SK-N-SH (cell line): ENCODE data around the gene KRTAP9-1. TPM values are rescaled to one million over a fixed set of nuclear protein-coding genes. Genes with fewer than 3 reads are reported as not detected.

Source experiments
- CTCF ChIA-PET: fragments of 300-600, 350-600 bp; formaldehyde crosslinking; extraction: SDS; loops from one replicate; lab custom pipeline; 2021; lab: Yijun Ruan, JAX
- POLR2A ChIA-PET: fragments of 350-600 bp; sonication (Branson Sonifier 250); formaldehyde crosslinking; extraction: SDS; loops from one replicate; lab custom pipeline; 2020; ENCODE audit warnings: antibody characterized with exemption, inconsistent platforms; lab: Yijun Ruan, JAX
- DNase-seq: peaks from one replicate; pipeline ENCODE4 v3.0.0; 2012
- H2AFZ ChIP-seq: fragments of 200-600 bp; sonication (generic); 2 replicates; pipeline ENCODE4 v1.8.1; 2016; ENCODE audit warnings: antibody characterized with exemption, mild to moderate bottlenecking, low read depth
- H3F3A ChIP-seq: fragments of 200-600 bp; sonication (generic); replicated peaks from 2 replicates; pipeline ENCODE3; 2016; ENCODE audit warnings: antibody characterized with exemption, mild to moderate bottlenecking; ENCODE audit not compliant: insufficient read depth
- H3K27ac ChIP-seq, 2 experiments: fragments of 200-500 bp in 1 of 2; fragments of 200-600 bp in 1 of 2; sonication (Bioruptor generic) in 1 of 2; sonication (generic), shearing (Covaris generic) in 1 of 2; 2 replicates each; pipeline versions ENCODE4 v1.5.1 to v1.6.1; 2014 to 2016; ENCODE audit warnings: low read depth in 2 of 2, inconsistent platforms in 1 of 2, low read length in 1 of 2, mild to moderate bottlenecking in 1 of 2, mixed read lengths in 1 of 2
- H3K27me3 ChIP-seq: fragments of 200-600 bp; sonication (generic), shearing (Covaris generic); 2 replicates; pipeline ENCODE4 v1.6.1; 2016; ENCODE audit warnings: mixed run types; ENCODE audit not compliant: insufficient read depth
- H3K36me3 ChIP-seq, 2 experiments: fragments of 200-500 bp in 1 of 2; fragments of 200-600 bp in 1 of 2; sonication (Bioruptor generic) in 1 of 2; sonication (generic) in 1 of 2; replicated peaks in 1 of 2; 2 replicates each; pipeline versions ENCODE3 to v1.5.1; 2014 to 2016; ENCODE audit warnings: low read length in 1 of 2, mild to moderate bottlenecking in 1 of 2; ENCODE audit not compliant: insufficient read depth in 2 of 2, control insufficient read depth in 1 of 2
- H3K4me1 ChIP-seq, 2 experiments: fragments of 200-500 bp in 1 of 2; fragments of 200-600 bp in 1 of 2; sonication (Bioruptor generic) in 1 of 2; sonication (generic), shearing (Covaris generic) in 1 of 2; 2 replicates each; pipeline versions ENCODE4 v1.5.1 to v1.6.1; 2014 to 2016; ENCODE audit warnings: low read depth in 1 of 2, low read length in 1 of 2, mixed run types in 1 of 2; ENCODE audit not compliant: insufficient read depth in 2 of 2, control insufficient read depth in 1 of 2
- H3K4me2 ChIP-seq: fragments of 200-600 bp; sonication (generic), shearing (Covaris generic); 2 replicates; pipeline ENCODE4 v1.6.1; 2017; ENCODE audit warnings: mixed run types
- H3K4me3 ChIP-seq, 2 experiments: fragments of 200-500 bp in 1 of 2; fragments of 200-600 bp in 1 of 2; sonication (Bioruptor generic) in 1 of 2; sonication (generic), shearing (Covaris generic) in 1 of 2; 2 replicates each; pipeline versions ENCODE4 v1.5.1 to v1.8.1; 2014 to 2016; ENCODE audit warnings: low read depth in 2 of 2, inconsistent platforms in 1 of 2, low read length in 1 of 2, mild to moderate bottlenecking in 1 of 2, mixed read lengths in 1 of 2, moderate library complexity in 1 of 2
- H3K79me2 ChIP-seq: fragments of 200-600 bp; sonication (generic); 2 replicates; pipeline ENCODE4 v1.8.1; 2017; ENCODE audit warnings: mild to moderate bottlenecking; ENCODE audit not compliant: insufficient read depth
- H3K9ac ChIP-seq: fragments of 200-600 bp; sonication (generic); 2 replicates; pipeline ENCODE4 v1.6.1; 2017; ENCODE audit warnings: mixed run types
- H3K9me2 ChIP-seq: fragments of 200-600 bp; sonication (generic); 2 replicates; pipeline ENCODE4 v1.6.1; 2017; ENCODE audit warnings: mixed run types
- H3K9me3 ChIP-seq: fragments of 200-600 bp; sonication (generic); 2 replicates; pipeline ENCODE4 v1.6.1; 2017; ENCODE audit warnings: mixed run types, mild to moderate bottlenecking, moderate library complexity
- H4K20me1 ChIP-seq: fragments of 200-600 bp; sonication (generic); 2 replicates; pipeline ENCODE4 v1.6.1; 2017; ENCODE audit warnings: mild to moderate bottlenecking, mixed run types; ENCODE audit not compliant: insufficient read depth
- CHD2 ChIP-seq: fragments of 150-350 bp; IDR thresholded peaks from 2 replicates; pipeline ENCODE4 v1.6.1; 2018; ENCODE audit warnings: low read length; ENCODE audit not compliant: partially characterized antibody
- EP300 ChIP-seq, 2 experiments: IDR thresholded peaks; 2 replicates each; pipeline versions ENCODE4 v1.4.0 to v1.6.1; 2012; ENCODE audit warnings: borderline replicate concordance in 1 of 2, low read depth in 1 of 2, low read length in 1 of 2
- EZH2phosphoT487 ChIP-seq: fragments of 200-600 bp; sonication (generic); IDR thresholded peaks from 2 replicates; pipeline ENCODE4 v1.6.1; 2017; ENCODE audit warnings: low read depth, mixed run types, mild to moderate bottlenecking, antibody characterized with exemption, moderate library complexity, borderline replicate concordance
- GABPA ChIP-seq: IDR thresholded peaks from 2 replicates; pipeline ENCODE4 v1.4.0; 2012; ENCODE audit warnings: low read depth, mild to moderate bottlenecking
- GATA2 ChIP-seq: sonication (generic); formaldehyde crosslinking; IDR thresholded peaks from 2 replicates; pipeline ENCODE4 v1.5.0; 2020; ENCODE audit warnings: mild to moderate bottlenecking, missing genetic modification reagents
- MAX ChIP-seq: IDR thresholded peaks from 2 replicates; pipeline ENCODE4 v1.4.0; 2012; ENCODE audit warnings: low read depth
- MEF2A ChIP-seq: IDR thresholded peaks from 2 replicates; pipeline ENCODE4 v1.4.0; 2012; ENCODE audit warnings: low read depth, borderline replicate concordance
- MXI1 ChIP-seq: IDR thresholded peaks from 2 replicates; pipeline ENCODE4 v1.6.1; 2012; ENCODE audit warnings: mild to moderate bottlenecking, low read depth, low read length, improper control_type of control experiment
- NFIC ChIP-seq: IDR thresholded peaks from 2 replicates; pipeline ENCODE4 v1.4.0; 2012; ENCODE audit warnings: borderline replicate concordance
- NRF1 ChIP-seq: IDR thresholded peaks from 2 replicates; pipeline ENCODE4 v1.6.1; 2012; ENCODE audit warnings: low read depth, mild to moderate bottlenecking, low read length
- PBX3 ChIP-seq: IDR thresholded peaks from 2 replicates; pipeline ENCODE4; 2012
- RAD21 ChIP-seq: IDR thresholded peaks from 2 replicates; pipeline ENCODE4 v1.6.1; 2012; ENCODE audit warnings: mild to moderate bottlenecking, low read length
- RCOR1 ChIP-seq: fragments of 150-350 bp; IDR thresholded peaks from 2 replicates; pipeline ENCODE4 v1.6.1; 2017; ENCODE audit warnings: antibody characterized with exemption, low read length
- RXRA ChIP-seq: IDR thresholded peaks from 2 replicates; pipeline ENCODE4 v1.4.0; 2012; ENCODE audit warnings: low read depth, mild to moderate bottlenecking, borderline replicate concordance
- SIN3A ChIP-seq: IDR thresholded peaks from 2 replicates; pipeline ENCODE4 v1.6.1; 2012; ENCODE audit warnings: low read depth, mild to moderate bottlenecking, low read length, moderate library complexity, borderline replicate concordance
- SMC3 ChIP-seq: IDR thresholded peaks from 2 replicates; pipeline ENCODE4 v1.6.1; 2012; ENCODE audit warnings: low read depth, low read length, improper control_type of control experiment
- TAF1 ChIP-seq: IDR thresholded peaks from 2 replicates; pipeline ENCODE4 v1.6.1; 2012; ENCODE audit warnings: low read depth, mild to moderate bottlenecking, low read length, moderate library complexity, borderline replicate concordance
- TCF12 ChIP-seq: IDR thresholded peaks from 2 replicates; pipeline ENCODE4 v1.4.0; 2012
- TEAD4 ChIP-seq: IDR thresholded peaks from 2 replicates; pipeline ENCODE4 v1.4.0; 2012; ENCODE audit warnings: mild to moderate bottlenecking, borderline replicate concordance; ENCODE audit not compliant: insufficient read depth
- USF1 ChIP-seq: IDR thresholded peaks from 2 replicates; pipeline ENCODE4 v1.4.0; 2012; ENCODE audit warnings: low read depth, borderline replicate concordance
- YY1 ChIP-seq: IDR thresholded peaks from 2 replicates; pipeline ENCODE4 v1.4.0; 2012; ENCODE audit warnings: low read depth, mild to moderate bottlenecking
- WGBS: methylation state at CpG from one replicate; pipeline ENCODE4 v1.1.6; 2017; ENCODE audit warnings: low lambda C conversion rate; 5-methylcytosine and 5-hydroxymethylcytosine counted together
- polyA plus RNA-seq, 3 experiments: library from polyadenylated mRNA; depleted of rRNA; stranded (reverse); fragments of >200 nt; gene quantifications; 2 replicates each; pipeline ENCODE4 v1.2.3, GENCODE V29; 2012
- TF ChIP-seq, protein P1 (sequence below): fragments of 200-600 bp; sonication (generic); IDR thresholded peaks from 2 replicates; pipeline ENCODE4 v1.6.1; 2017; ENCODE audit warnings: antibody characterized with exemption, mild to moderate bottlenecking, moderate library complexity
- TF ChIP-seq, protein P2 (sequence below): fragments of 150-350 bp; IDR thresholded peaks from 2 replicates; pipeline ENCODE4 v1.6.1; 2017; ENCODE audit warnings: antibody characterized with exemption, low read length, low read depth, borderline replicate concordance

KRTAP9-1 gene
- polyA plus RNA-seq, 1 of the 3 experiments (the other 2 are of a cell fraction), result not detected

DNA sequence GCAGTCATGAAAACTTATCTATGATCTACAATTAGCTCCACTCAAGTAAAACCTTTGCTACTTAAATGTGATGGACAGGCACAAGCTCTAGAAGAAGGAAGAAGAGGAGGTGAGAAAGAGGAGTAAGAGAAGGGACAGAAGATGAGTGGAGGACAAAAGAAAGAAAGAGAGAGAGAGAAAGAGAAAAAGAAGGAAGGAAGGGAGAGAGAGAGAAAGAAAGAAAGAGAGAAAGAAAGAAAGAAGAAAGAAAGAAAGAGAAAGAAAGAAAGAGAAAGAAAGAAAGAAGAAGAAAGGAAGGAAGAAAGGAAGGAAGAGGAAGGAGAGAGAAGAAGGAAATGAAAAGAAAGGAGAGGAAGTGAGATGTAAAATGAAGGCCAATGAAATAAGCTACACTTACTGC is 40.4 kb downstream of the KRTAP9-1 start:
- CTCF ChIA-PET, result no interaction called here
- DNase-seq, result no peak
- Histone ChIP-seq H3K4me3 (no peak overlapping the region), H4K20me1 (no peaks in the 10 kb centered on the region), H3F3A (no peaks in the 10 kb centered on the region), H3K9me3 (no peaks in the 10 kb centered on the region), H3K4me2 (no peak overlapping the region), H3K79me2 (no peaks in the 10 kb centered on the region), H2AFZ (no peak overlapping the region), H3K9me2 (no peaks in the 10 kb centered on the region), H3K36me3 (no peaks in the 10 kb centered on the region), H3K4me1 (no peaks in the 10 kb centered on the region), H3K27me3 (peaks cover 42% of the 10 kb centered on the region; the same call in 1 of the 2 replicates), H3K9ac (no peak overlapping the region), H3K27ac (no peak overlapping the region)
- POLR2A ChIA-PET, result no interaction called here
- TF ChIP-seq TAF1, result no peak
- TF ChIP-seq RAD21, result no peak
- TF ChIP-seq CHD2, result no peak
- no peak for TF ChIP-seq EZH2phosphoT487
- no peak for TF ChIP-seq SMC3
- no peak for TF ChIP-seq USF1
- no peak for TF ChIP-seq EP300 (IDR thresholded peaks at IDR 0.05; ENCODE audit: borderline replicate concordance in 1 of 2, low read depth in 1 of 2, low read length in 1 of 2)
- no peak for TF ChIP-seq SIN3A
- TF ChIP-seq, protein P1, sequence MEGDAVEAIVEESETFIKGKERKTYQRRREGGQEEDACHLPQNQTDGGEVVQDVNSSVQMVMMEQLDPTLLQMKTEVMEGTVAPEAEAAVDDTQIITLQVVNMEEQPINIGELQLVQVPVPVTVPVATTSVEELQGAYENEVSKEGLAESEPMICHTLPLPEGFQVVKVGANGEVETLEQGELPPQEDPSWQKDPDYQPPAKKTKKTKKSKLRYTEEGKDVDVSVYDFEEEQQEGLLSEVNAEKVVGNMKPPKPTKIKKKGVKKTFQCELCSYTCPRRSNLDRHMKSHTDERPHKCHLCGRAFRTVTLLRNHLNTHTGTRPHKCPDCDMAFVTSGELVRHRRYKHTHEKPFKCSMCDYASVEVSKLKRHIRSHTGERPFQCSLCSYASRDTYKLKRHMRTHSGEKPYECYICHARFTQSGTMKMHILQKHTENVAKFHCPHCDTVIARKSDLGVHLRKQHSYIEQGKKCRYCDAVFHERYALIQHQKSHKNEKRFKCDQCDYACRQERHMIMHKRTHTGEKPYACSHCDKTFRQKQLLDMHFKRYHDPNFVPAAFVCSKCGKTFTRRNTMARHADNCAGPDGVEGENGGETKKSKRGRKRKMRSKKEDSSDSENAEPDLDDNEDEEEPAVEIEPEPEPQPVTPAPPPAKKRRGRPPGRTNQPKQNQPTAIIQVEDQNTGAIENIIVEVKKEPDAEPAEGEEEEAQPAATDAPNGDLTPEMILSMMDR, result no peak
- TF ChIP-seq MEF2A, result no peak
- TF ChIP-seq TCF12, result no peak
- no peak for TF ChIP-seq RXRA
- TF ChIP-seq TEAD4, result no peak
- TF ChIP-seq NFIC, result no peak
- TF ChIP-seq YY1, result no peak
- TF ChIP-seq, protein P2, sequence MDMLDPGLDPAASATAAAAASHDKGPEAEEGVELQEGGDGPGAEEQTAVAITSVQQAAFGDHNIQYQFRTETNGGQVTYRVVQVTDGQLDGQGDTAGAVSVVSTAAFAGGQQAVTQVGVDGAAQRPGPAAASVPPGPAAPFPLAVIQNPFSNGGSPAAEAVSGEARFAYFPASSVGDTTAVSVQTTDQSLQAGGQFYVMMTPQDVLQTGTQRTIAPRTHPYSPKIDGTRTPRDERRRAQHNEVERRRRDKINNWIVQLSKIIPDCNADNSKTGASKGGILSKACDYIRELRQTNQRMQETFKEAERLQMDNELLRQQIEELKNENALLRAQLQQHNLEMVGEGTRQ, result no peak

GRCh38 chr17:41231731-41232130 is 42.0 kb downstream of the KRTAP9-1 start:
- POLR2A ChIA-PET, result no interaction called here
- DNase-seq, result no peak
- H3K4me2 ChIP-seq, result no peak overlapping the region
- 16% methylated on average over 6 of the region's 6 CpGs for WGBS
- H3K9ac ChIP-seq, result no peak overlapping the region
- H3F3A ChIP-seq, result no peaks in the 10 kb centered on the region
- no peak overlapping the region for H3K27ac ChIP-seq
- H3K79me2 ChIP-seq, result no peaks in the 10 kb centered on the region
- H3K9me3 ChIP-seq, result no peaks in the 10 kb centered on the region
- no peak overlapping the region for H2AFZ ChIP-seq
- no peak overlapping the region for H3K4me3 ChIP-seq
- TF ChIP-seq NFIC (no peak), GABPA (no peak), TAF1 (no peak), USF1 (no peak), RXRA (no peak), MXI1 (no peak), NRF1 (no peak), CHD2 (no peak), MAX (no peak), RCOR1 (no peak), TCF12 (no peak), PBX3 (no peak), GATA2 (CRISPR knock-in tag) (no peak), MEF2A (no peak), EP300 (IDR thresholded peaks at IDR 0.05; ENCODE audit: borderline replicate concordance in 1 of 2, low read depth in 1 of 2, low read length in 1 of 2) (no peak), EZH2phosphoT487 (no peak), YY1 (no peak)
- TF ChIP-seq, all 33 proteins: peak for 0
- Histone ChIP-seq H3K27me3 (peaks cover 42% of the 10 kb centered on the region; the same call in 1 of the 2 replicates), H3K36me3 (no peaks in the 10 kb centered on the region), H3K9me2 (no peaks in the 10 kb centered on the region), H4K20me1 (no peaks in the 10 kb centered on the region), H3K4me1 (no peaks in the 10 kb centered on the region)
- CTCF ChIA-PET, result no interaction called here
